WTC11 (cell line): ENCODE results near the gene RIN2. TPM values are rescaled to one million over a fixed set of nuclear protein-coding genes. Genes with fewer than 3 reads are reported as not detected.

ENCODE experiments used
- ATAC-seq: fragments of 200-7000 bp; cut with Tn5 transposase; 2 replicates; pipeline ENCODE4 v1.10.0; 2021; ENCODE audit warnings: mild to moderate bottlenecking, moderate library complexity
- CTCF ChIA-PET: fragments of 300-600 bp; sonication (Branson Sonifier 250); formaldehyde crosslinking; loops from one replicate; lab custom pipeline; 2021; ENCODE audit warnings: antibody characterized with exemption; lab: Charles Lee
- POLR2A ChIA-PET: fragments of 350-600 bp; sonication (Branson Sonifier 250); formaldehyde crosslinking; loops from one replicate; lab custom pipeline; 2021; ENCODE audit warnings: antibody characterized with exemption; lab: Charles Lee
- DNase-seq: peaks from one replicate; pipeline ENCODE4 v3.0.0; 2021; ENCODE audit warnings: low spot score
- H3K27ac Mint-ChIP-seq: 2 replicates; pipeline ENCODE4 v1.8.0; 2021; ENCODE audit warnings: mixed read lengths
- H3K27me3 Mint-ChIP-seq: 2 replicates; pipeline ENCODE4 v1.8.0; 2021; ENCODE audit warnings: low read depth, mild to moderate bottlenecking, moderate library complexity, mixed read lengths
- H3K36me3 Mint-ChIP-seq: 2 replicates; pipeline ENCODE4 v1.8.0; 2021; ENCODE audit warnings: mixed read lengths
- H3K4me1 Mint-ChIP-seq: 2 replicates; pipeline ENCODE4 v1.8.0; 2022; ENCODE audit warnings: mixed read lengths
- H3K4me3 Mint-ChIP-seq: 2 replicates; pipeline ENCODE4 v1.8.0; 2021; ENCODE audit warnings: mild to moderate bottlenecking, moderate library complexity, mixed read lengths
- H3K9me3 Mint-ChIP-seq: 2 replicates; pipeline ENCODE4 v1.8.0; 2021; ENCODE audit warnings: mixed read lengths
- ARID4B ChIP-seq: sonication (generic); formaldehyde crosslinking; IDR thresholded peaks from 2 replicates; pipeline ENCODE4 v1.8.0; 2023; ENCODE audit warnings: missing genetic modification reagents, mild to moderate bottlenecking, borderline replicate concordance
- ATF1 ChIP-seq: sonication (generic); formaldehyde crosslinking; IDR thresholded peaks from 2 replicates; pipeline ENCODE4 v1.8.1; 2023; ENCODE audit warnings: mild to moderate bottlenecking, moderate library complexity, missing genetic modification reagents
- CDX4 ChIP-seq: fragments of 250-450 bp; sonication (Bioruptor Pico); IDR thresholded peaks from 2 replicates; pipeline ENCODE4 v1.9.0; 2021; ENCODE audit warnings: moderate library complexity, mild to moderate bottlenecking, inconsistent platforms, borderline replicate concordance
- CTCF ChIP-seq: fragments of 200-600 bp; IDR thresholded peaks from 2 replicates; pipeline ENCODE4 v1.8.0; 2022; ENCODE audit warnings: antibody characterized with exemption
- ELF4 ChIP-seq: sonication (generic); formaldehyde crosslinking; IDR thresholded peaks from 2 replicates; pipeline ENCODE4 v1.8.1; 2022; ENCODE audit warnings: low read depth, mild to moderate bottlenecking, moderate library complexity, missing genetic modification reagents
- EMX1 ChIP-seq: fragments of 250-450 bp; sonication (Bioruptor Pico); IDR thresholded peaks from 2 replicates; pipeline ENCODE4 v1.8.0; 2021; ENCODE audit warnings: mild to moderate bottlenecking
- FOXJ3 ChIP-seq: sonication (generic); formaldehyde crosslinking; IDR thresholded peaks from 2 replicates; pipeline ENCODE4 v1.9.0; 2021; ENCODE audit warnings: missing genetic modification reagents, mild to moderate bottlenecking, borderline replicate concordance
- HMGA2 ChIP-seq: fragments of 250-450 bp; sonication (Bioruptor Pico); IDR thresholded peaks from 2 replicates; pipeline ENCODE4 v1.4.0; 2021; ENCODE audit warnings: mild to moderate bottlenecking, moderate library complexity
- MXD4 ChIP-seq: fragments of 250-450 bp; sonication (Bioruptor Pico); IDR thresholded peaks from 2 replicates; pipeline ENCODE4 v1.8.0; 2021; ENCODE audit warnings: mild to moderate bottlenecking, moderate library complexity, borderline replicate concordance
- NFATC4 ChIP-seq: fragments of 250-450 bp; sonication (Bioruptor Pico); IDR thresholded peaks from 2 replicates; pipeline ENCODE4 v1.9.0; 2021; ENCODE audit warnings: mild to moderate bottlenecking
- OVOL2 ChIP-seq: fragments of 250-450 bp; sonication (Bioruptor Pico); IDR thresholded peaks from 2 replicates; pipeline ENCODE4 v1.9.0; 2021; ENCODE audit warnings: mild to moderate bottlenecking, borderline replicate concordance
- ZNF281 ChIP-seq: sonication (generic); formaldehyde crosslinking; IDR thresholded peaks from 2 replicates; pipeline ENCODE4 v1.8.0; 2023; ENCODE audit warnings: mild to moderate bottlenecking, missing genetic modification reagents
- ZNF317 ChIP-seq: sonication (generic); formaldehyde crosslinking; IDR thresholded peaks from 2 replicates; pipeline ENCODE4 v1.8.1; 2023; ENCODE audit warnings: low read depth, mild to moderate bottlenecking, moderate library complexity, missing genetic modification reagents, borderline replicate concordance
- total RNA-seq: library from RNA; stranded (reverse); gene quantifications from 3 replicates; pipeline ENCODE4 v1.2.3, GENCODE V29; 2021
- TF ChIP-seq, protein P1 (sequence below): sonication (generic); formaldehyde crosslinking; IDR thresholded peaks from 2 replicates; pipeline ENCODE4 v1.8.1; 2022; ENCODE audit warnings: low read depth, missing genetic modification reagents, borderline replicate concordance
- TF ChIP-seq, protein P2 (sequence below): sonication (generic); formaldehyde crosslinking; IDR thresholded peaks from 2 replicates; pipeline ENCODE4 v1.8.1; 2022; ENCODE audit warnings: missing genetic modification reagents, borderline replicate concordance
- TF ChIP-seq, protein P3 (sequence below): sonication (generic); formaldehyde crosslinking; IDR thresholded peaks from 2 replicates; pipeline ENCODE4 v1.8.1; 2022; ENCODE audit warnings: low read depth, mild to moderate bottlenecking, moderate library complexity, missing genetic modification reagents, borderline replicate concordance
- TF ChIP-seq, protein P4 (sequence below): sonication (generic); formaldehyde crosslinking; IDR thresholded peaks from 2 replicates; pipeline ENCODE4 v1.8.0; 2022; ENCODE audit warnings: mild to moderate bottlenecking, missing genetic modification reagents
- TF ChIP-seq, protein P5 (sequence below): sonication (generic); formaldehyde crosslinking; IDR thresholded peaks from 2 replicates; pipeline ENCODE4 v1.8.1; 2022; ENCODE audit warnings: mild to moderate bottlenecking, missing genetic modification reagents, moderate library complexity, borderline replicate concordance

The RIN2 gene
- total RNA-seq, 1 experiment from 2014 or later, result 4.3 TPM

DNA sequence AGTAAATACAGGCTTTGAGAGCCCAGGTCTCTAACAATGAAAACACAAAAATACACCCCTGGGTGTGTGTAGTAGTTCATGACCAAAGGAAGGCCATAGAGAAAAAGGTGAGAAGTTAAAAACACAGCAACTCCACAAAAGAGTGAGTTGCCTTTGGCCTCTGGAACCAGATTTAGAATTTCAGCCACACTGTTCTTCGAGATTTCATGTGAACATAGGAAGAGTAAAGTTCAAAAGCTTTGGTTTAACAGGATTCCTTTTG lies 43.5 kb upstream of the RIN2 start:
- H3K36me3 Mint-ChIP-seq, result peaks cover 26% of the 10 kb centered on the region
- POLR2A ChIA-PET, result no interaction called here
- ATAC-seq (no peak), DNase-seq (no peak)
- peaks cover 37% of the 10 kb centered on the region for H3K9me3 Mint-ChIP-seq
- no peak overlapping the region for H3K27ac Mint-ChIP-seq
- no peak overlapping the region for H3K4me3 Mint-ChIP-seq
- no peaks in the 10 kb centered on the region for H3K27me3 Mint-ChIP-seq
- CTCF ChIA-PET, result interaction anchor here (1.2 kb wide), 1 partner anchor 69 kb away, joined by 6 read pairs; no protein-coding TSS in a partner anchor
- TF ChIP-seq ELF4 (CRISPR knock-in tag) (no peak), ZNF317 (CRISPR knock-in tag) (no peak), CTCF (no peak), ARID4B (CRISPR knock-in tag) (no peak), CDX4 (CRISPR knock-in tag) (no peak), EMX1 (CRISPR knock-in tag) (no peak), FOXJ3 (CRISPR knock-in tag) (no peak), NFATC4 (CRISPR knock-in tag) (no peak), ATF1 (CRISPR knock-in tag) (no peak), OVOL2 (no peak), HMGA2 (CRISPR knock-in tag) (no peak), MXD4 (no peak), ZNF281 (CRISPR knock-in tag) (no peak)
- TF ChIP-seq, protein P1, sequence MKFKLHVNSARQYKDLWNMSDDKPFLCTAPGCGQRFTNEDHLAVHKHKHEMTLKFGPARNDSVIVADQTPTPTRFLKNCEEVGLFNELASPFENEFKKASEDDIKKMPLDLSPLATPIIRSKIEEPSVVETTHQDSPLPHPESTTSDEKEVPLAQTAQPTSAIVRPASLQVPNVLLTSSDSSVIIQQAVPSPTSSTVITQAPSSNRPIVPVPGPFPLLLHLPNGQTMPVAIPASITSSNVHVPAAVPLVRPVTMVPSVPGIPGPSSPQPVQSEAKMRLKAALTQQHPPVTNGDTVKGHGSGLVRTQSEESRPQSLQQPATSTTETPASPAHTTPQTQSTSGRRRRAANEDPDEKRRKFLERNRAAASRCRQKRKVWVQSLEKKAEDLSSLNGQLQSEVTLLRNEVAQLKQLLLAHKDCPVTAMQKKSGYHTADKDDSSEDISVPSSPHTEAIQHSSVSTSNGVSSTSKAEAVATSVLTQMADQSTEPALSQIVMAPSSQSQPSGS (CRISPR knock-in tag), result no peak
- TF ChIP-seq, protein P2, sequence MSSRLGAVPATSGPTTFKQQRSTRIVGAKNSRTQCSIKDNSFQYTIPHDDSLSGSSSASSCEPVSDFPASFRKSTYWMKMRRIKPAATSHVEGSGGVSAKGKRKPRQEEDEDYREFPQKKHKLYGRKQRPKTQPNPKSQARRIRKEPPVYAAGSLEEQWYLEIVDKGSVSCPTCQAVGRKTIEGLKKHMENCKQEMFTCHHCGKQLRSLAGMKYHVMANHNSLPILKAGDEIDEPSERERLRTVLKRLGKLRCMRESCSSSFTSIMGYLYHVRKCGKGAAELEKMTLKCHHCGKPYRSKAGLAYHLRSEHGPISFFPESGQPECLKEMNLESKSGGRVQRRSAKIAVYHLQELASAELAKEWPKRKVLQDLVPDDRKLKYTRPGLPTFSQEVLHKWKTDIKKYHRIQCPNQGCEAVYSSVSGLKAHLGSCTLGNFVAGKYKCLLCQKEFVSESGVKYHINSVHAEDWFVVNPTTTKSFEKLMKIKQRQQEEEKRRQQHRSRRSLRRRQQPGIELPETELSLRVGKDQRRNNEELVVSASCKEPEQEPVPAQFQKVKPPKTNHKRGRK (CRISPR knock-in tag), result no peak
- TF ChIP-seq, protein P3, sequence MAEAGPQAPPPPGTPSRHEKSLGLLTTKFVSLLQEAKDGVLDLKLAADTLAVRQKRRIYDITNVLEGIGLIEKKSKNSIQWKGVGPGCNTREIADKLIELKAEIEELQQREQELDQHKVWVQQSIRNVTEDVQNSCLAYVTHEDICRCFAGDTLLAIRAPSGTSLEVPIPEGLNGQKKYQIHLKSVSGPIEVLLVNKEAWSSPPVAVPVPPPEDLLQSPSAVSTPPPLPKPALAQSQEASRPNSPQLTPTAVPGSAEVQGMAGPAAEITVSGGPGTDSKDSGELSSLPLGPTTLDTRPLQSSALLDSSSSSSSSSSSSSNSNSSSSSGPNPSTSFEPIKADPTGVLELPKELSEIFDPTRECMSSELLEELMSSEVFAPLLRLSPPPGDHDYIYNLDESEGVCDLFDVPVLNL, result no peak
- TF ChIP-seq, protein P4, sequence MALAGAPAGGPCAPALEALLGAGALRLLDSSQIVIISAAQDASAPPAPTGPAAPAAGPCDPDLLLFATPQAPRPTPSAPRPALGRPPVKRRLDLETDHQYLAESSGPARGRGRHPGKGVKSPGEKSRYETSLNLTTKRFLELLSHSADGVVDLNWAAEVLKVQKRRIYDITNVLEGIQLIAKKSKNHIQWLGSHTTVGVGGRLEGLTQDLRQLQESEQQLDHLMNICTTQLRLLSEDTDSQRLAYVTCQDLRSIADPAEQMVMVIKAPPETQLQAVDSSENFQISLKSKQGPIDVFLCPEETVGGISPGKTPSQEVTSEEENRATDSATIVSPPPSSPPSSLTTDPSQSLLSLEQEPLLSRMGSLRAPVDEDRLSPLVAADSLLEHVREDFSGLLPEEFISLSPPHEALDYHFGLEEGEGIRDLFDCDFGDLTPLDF (CRISPR knock-in tag), result no peak
- TF ChIP-seq, protein P5, sequence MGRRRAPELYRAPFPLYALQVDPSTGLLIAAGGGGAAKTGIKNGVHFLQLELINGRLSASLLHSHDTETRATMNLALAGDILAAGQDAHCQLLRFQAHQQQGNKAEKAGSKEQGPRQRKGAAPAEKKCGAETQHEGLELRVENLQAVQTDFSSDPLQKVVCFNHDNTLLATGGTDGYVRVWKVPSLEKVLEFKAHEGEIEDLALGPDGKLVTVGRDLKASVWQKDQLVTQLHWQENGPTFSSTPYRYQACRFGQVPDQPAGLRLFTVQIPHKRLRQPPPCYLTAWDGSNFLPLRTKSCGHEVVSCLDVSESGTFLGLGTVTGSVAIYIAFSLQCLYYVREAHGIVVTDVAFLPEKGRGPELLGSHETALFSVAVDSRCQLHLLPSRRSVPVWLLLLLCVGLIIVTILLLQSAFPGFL (CRISPR knock-in tag), result no peak
- H3K4me1 Mint-ChIP-seq, result peaks cover 2% of the 10 kb centered on the region; the same call in 1 of the 2 replicates
